Activated CD8-positive, alpha-beta T cell treated with anti-CD3 and anti-CD28 coated beads, Interleukin-2, amount 10 ng/mL, durations not matched to agents 7 days and 5 days (primary cell): ENCODE results near the gene ATM. TPM values are rescaled to one million over a fixed set of nuclear protein-coding genes. Genes with fewer than 3 reads are reported as not detected.
"Not testable (repeated sequence)": the region's sequence is repeated elsewhere in the genome, so short reads cannot be mapped to it uniquely, and the experiment has no call there.

ENCODE experiments used
- ATAC-seq: fragments of 150-1000 bp; cut with Tn5 transposase; one replicate; pipeline ENCODE4 v1.10.0; 2021; ENCODE audit warnings: moderate library complexity
- CTCF ChIA-PET: fragments of 350-600 bp; sonication (Branson Sonifier 250); formaldehyde crosslinking; loops from one replicate; lab custom pipeline; 2021; ENCODE audit warnings: antibody characterized with exemption; lab: Charles Lee
- POLR2A ChIA-PET: fragments of 350-600 bp; sonication (Branson Sonifier 250); formaldehyde crosslinking; loops from one replicate; lab custom pipeline; 2021; ENCODE audit warnings: antibody characterized with exemption; lab: Charles Lee
- DNase-seq: peaks from one replicate; pipeline ENCODE4 v3.0.0-alpha.2; 2020
- H3K27ac Mint-ChIP-seq: one replicate; pipeline ENCODE4 v1.8.0; 2021; ENCODE audit warnings: mild to moderate bottlenecking, mixed read lengths
- H3K27me3 Mint-ChIP-seq: one replicate; pipeline ENCODE4 v1.8.0; 2021; ENCODE audit warnings: low read depth, mixed read lengths
- H3K36me3 Mint-ChIP-seq: one replicate; pipeline ENCODE4 v1.8.0; 2021; ENCODE audit warnings: low read depth, mixed read lengths
- H3K4me1 Mint-ChIP-seq: one replicate; pipeline ENCODE4 v1.8.0; 2021; ENCODE audit warnings: low read depth, mixed read lengths
- H3K4me3 Mint-ChIP-seq: one replicate; pipeline ENCODE4 v1.8.0; 2021; ENCODE audit warnings: mild to moderate bottlenecking, mixed read lengths
- H3K9me3 Mint-ChIP-seq: one replicate; pipeline ENCODE4 v1.8.0; 2022; ENCODE audit warnings: mixed read lengths; ENCODE audit not compliant: insufficient read depth
- total RNA-seq, 2 experiments: library from RNA; stranded (reverse); gene quantifications; one replicate each; pipeline ENCODE4 v1.2.3, GENCODE V29; 2021

The ATM gene
- total RNA-seq, 2 experiments from 2014 or later: 206 to 214 TPM

- no peaks in the 10 kb centered on the region for H3K36me3 Mint-ChIP-seq
Observed at GRCh38 chr11:108388576-108388975, 165.7 kb downstream of the ATM start.

GRCh38 chr11:108392353-108392752 lies 169.5 kb downstream of the ATM start:
- H3K4me1 Mint-ChIP-seq: no peaks in the 10 kb centered on the region
- H3K4me3 Mint-ChIP-seq: no peak overlapping the region
- ChIA-PET CTCF (no interaction called here), POLR2A (no interaction called here)
- no peaks in the 10 kb centered on the region for H3K27me3 Mint-ChIP-seq
- no peak overlapping the region for H3K27ac Mint-ChIP-seq
- DNase-seq (no peak), ATAC-seq (no peak)
- no peaks in the 10 kb centered on the region for H3K36me3 Mint-ChIP-seq
- H3K9me3 Mint-ChIP-seq: no peaks in the 10 kb centered on the region

More at GRCh38 chr11:108388576-108388975, 165.7 kb downstream of the ATM start:
- ChIA-PET CTCF (no interaction called here), POLR2A (no interaction called here)
- no peaks in the 10 kb centered on the region for H3K27me3 Mint-ChIP-seq
- H3K4me3 Mint-ChIP-seq: no peak overlapping the region
- DNase-seq (no peak), ATAC-seq (no peak)
- no peaks in the 10 kb centered on the region for H3K9me3 Mint-ChIP-seq
- H3K27ac Mint-ChIP-seq: no peak overlapping the region
- no peaks in the 10 kb centered on the region for H3K4me1 Mint-ChIP-seq

GRCh38 chr11:108393046-108393445 lies 170.2 kb downstream of the ATM start:
- DNase-seq (no peak), ATAC-seq (no peak)
- Mint-ChIP-seq H3K4me3 (no peak overlapping the region), H3K27me3 (no peaks in the 10 kb centered on the region), H3K27ac (no peak overlapping the region), H3K36me3 (no peaks in the 10 kb centered on the region), H3K9me3 (no peaks in the 10 kb centered on the region), H3K4me1 (no peaks in the 10 kb centered on the region)
- ChIA-PET POLR2A (no interaction called here), CTCF (no interaction called here)

GRCh38 chr11:108394744-108395284 lies 171.9 kb downstream of the ATM start:
- H3K27me3 Mint-ChIP-seq: no peaks in the 10 kb centered on the region
- no peak overlapping the region for H3K27ac Mint-ChIP-seq
- no peak overlapping the region for H3K4me3 Mint-ChIP-seq
- no peak for ATAC-seq
- ChIA-PET CTCF (no interaction called here), POLR2A (no interaction called here)
- no peaks in the 10 kb centered on the region for H3K9me3 Mint-ChIP-seq
- no peaks in the 10 kb centered on the region for H3K4me1 Mint-ChIP-seq
- H3K36me3 Mint-ChIP-seq: no peaks in the 10 kb centered on the region
- DNase-seq: no peak

GRCh38 chr11:108396672-108397071 lies 173.8 kb downstream of the ATM start:
- ATAC-seq, POLR2A ChIA-PET, H3K4me3 Mint-ChIP-seq, H3K27ac Mint-ChIP-seq, DNase-seq, H3K9me3 Mint-ChIP-seq, H3K4me1 Mint-ChIP-seq, H3K36me3 Mint-ChIP-seq, H3K27me3 Mint-ChIP-seq, CTCF ChIA-PET: not testable (repeated sequence)

- no peak overlapping the region for H3K27ac Mint-ChIP-seq
- no peaks in the 10 kb centered on the region for H3K36me3 Mint-ChIP-seq
- no peak for ATAC-seq
- H3K27me3 Mint-ChIP-seq: no peaks in the 10 kb centered on the region
- H3K4me1 Mint-ChIP-seq: no peaks in the 10 kb centered on the region
- POLR2A ChIA-PET: no interaction called here
- CTCF ChIA-PET: no interaction called here
- no peak overlapping the region for H3K4me3 Mint-ChIP-seq
- no peak for DNase-seq
- no peaks in the 10 kb centered on the region for H3K9me3 Mint-ChIP-seq
Observed at GRCh38 chr11:108398439-108398838, 175.6 kb downstream of the ATM start.

GRCh38 chr11:108402241-108402640 lies 179.4 kb downstream of the ATM start:
- H3K4me1 Mint-ChIP-seq: no peaks in the 10 kb centered on the region
- ATAC-seq (no peak), DNase-seq (no peak)
- H3K4me3 Mint-ChIP-seq: no peak overlapping the region
- no peaks in the 10 kb centered on the region for H3K9me3 Mint-ChIP-seq
- no peaks in the 10 kb centered on the region for H3K36me3 Mint-ChIP-seq
- no peaks in the 10 kb centered on the region for H3K27me3 Mint-ChIP-seq
- POLR2A ChIA-PET: no interaction called here
- no peak overlapping the region for H3K27ac Mint-ChIP-seq
- CTCF ChIA-PET: no interaction called here

- Mint-ChIP-seq H3K36me3 (no peaks in the 10 kb centered on the region), H3K27me3 (no peaks in the 10 kb centered on the region), H3K4me1 (no peaks in the 10 kb centered on the region), H3K27ac (no peak overlapping the region), H3K4me3 (no peak overlapping the region), H3K9me3 (no peaks in the 10 kb centered on the region)
- POLR2A ChIA-PET: no interaction called here
- ATAC-seq (no peak), DNase-seq (no peak)
- CTCF ChIA-PET: no interaction called here
Observed at GRCh38 chr11:108403052-108403451, 180.2 kb downstream of the ATM start.

GRCh38 chr11:108405706-108406105 lies 182.8 kb downstream of the ATM start:
- ChIA-PET CTCF (no interaction called here), POLR2A (no interaction called here)
- Mint-ChIP-seq H3K9me3 (no peaks in the 10 kb centered on the region), H3K36me3 (no peaks in the 10 kb centered on the region), H3K27ac (no peak overlapping the region), H3K27me3 (no peaks in the 10 kb centered on the region), H3K4me3 (no peak overlapping the region), H3K4me1 (no peaks in the 10 kb centered on the region)
- ATAC-seq: no peak
- no peak for DNase-seq

GRCh38 chr11:108414958-108415357 lies 192.1 kb downstream of the ATM start:
- ATAC-seq: no peak
- H3K36me3 Mint-ChIP-seq: no peaks in the 10 kb centered on the region
- H3K4me1 Mint-ChIP-seq: no peaks in the 10 kb centered on the region
- no peaks in the 10 kb centered on the region for H3K27me3 Mint-ChIP-seq
- ChIA-PET POLR2A (no interaction called here), CTCF (no interaction called here)
- H3K27ac Mint-ChIP-seq: no peak overlapping the region
- H3K9me3 Mint-ChIP-seq: peaks cover 17% of the 10 kb centered on the region
- H3K4me3 Mint-ChIP-seq: no peak overlapping the region
- DNase-seq: no peak

- H3K27ac Mint-ChIP-seq, H3K4me3 Mint-ChIP-seq, POLR2A ChIA-PET, H3K36me3 Mint-ChIP-seq, H3K4me1 Mint-ChIP-seq, ATAC-seq, CTCF ChIA-PET, H3K27me3 Mint-ChIP-seq: not testable (repeated sequence)
- H3K9me3 Mint-ChIP-seq: peaks cover 17% of the 10 kb centered on the region
- DNase-seq: peak; percentile 29
Observed at GRCh38 chr11:108417551-108417950, 194.7 kb downstream of the ATM start.
